ENCODE results near the gene CHD1. TPM values are rescaled to one million over a fixed set of nuclear protein-coding genes. Genes with fewer than 3 reads are reported as not detected.

The CHD1 gene
- total and polyA plus RNA-seq, 2 of the 4 experiments (the other 2 are of a cell fraction), result 12.3 to 33.7 TPM

DNA sequence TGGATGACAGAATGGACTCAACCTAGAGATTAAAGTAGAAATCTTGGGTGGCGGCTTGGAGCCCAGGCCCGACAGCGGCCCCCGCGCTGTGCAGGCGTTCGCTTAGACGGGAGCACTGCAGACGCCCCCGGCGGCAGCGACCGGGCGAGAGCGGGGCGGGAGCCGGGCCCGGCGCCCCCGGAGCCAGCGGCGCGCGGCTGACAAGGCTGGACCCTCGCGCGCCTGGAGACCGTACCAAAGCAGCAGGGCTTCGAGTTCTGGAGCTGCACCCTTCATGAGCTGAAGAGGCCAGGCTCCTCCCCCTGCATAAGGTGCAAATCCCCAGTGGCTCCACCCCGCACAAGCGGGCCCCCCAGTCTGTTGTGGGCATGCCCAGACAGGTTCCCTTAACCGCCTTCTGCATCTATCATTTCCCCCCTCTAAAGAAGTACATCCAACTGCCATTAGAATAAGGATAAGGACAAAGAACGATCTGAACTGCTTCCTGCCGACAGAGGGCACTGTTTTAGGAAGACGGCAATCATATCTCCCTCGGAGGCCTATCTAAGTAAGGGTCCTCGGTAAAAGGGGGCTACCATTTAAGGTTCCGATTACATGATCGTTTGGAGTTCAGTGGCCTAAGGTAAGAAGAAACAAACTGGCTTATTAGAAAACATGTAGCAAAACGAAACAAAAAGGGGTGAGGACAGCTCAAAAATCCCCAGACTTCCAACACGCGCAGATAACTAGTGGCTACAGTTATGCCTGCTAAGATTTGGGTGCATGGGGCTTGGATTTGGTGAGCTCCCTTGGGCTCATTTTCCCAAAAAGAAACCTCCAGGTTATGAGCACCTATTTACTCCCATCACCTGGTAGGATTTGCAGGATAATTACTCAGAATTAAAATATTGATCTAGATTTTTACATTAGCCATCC, 89.1 kb downstream of the CHD1 start:
- dilution Hi-C loops (cut with HindIII; ENCODE audit: low sequenced_read_pairs, unreplicated experiment), result no loop called here
- peak overlapping the region; percentile 10; the same call in 1 of the 2 replicates for H3K4me2 ChIP-seq (ENCODE audit: low read depth, low read length)
- no peaks in the 10 kb centered on the region for H3K79me1 ChIP-seq (ENCODE audit: low read depth in 1 of 2, low read length in 2 of 2)
- peak overlapping the region in 1 of 2 experiments; percentile 11; a peak in 3 of 4 replicates for H4K8ac ChIP-seq (ENCODE audit: low read depth in 2 of 2, low read length in 2 of 2)
- no peaks in the 10 kb centered on the region for H3K27me3 ChIP-seq (ENCODE audit: control insufficient read depth, insufficient read depth, low read length)
- peak overlapping the region; percentile 67 for H2AFZ ChIP-seq (replicated peaks; ENCODE audit: low read length, poor library complexity)
- H3K36me3 ChIP-seq (ENCODE audit: control insufficient read depth, insufficient read depth, low read length), result no peaks in the 10 kb centered on the region
- H2BK20ac ChIP-seq (ENCODE audit: low read depth, low read length), result peak overlapping the region; percentile 26; the same call in 1 of the 2 replicates
- no peak for DNase-seq
- no peak overlapping the region for H3K4ac ChIP-seq (ENCODE audit: low read depth, low read length)
- H2AK5ac ChIP-seq (ENCODE audit: low read depth, low read length), result no peak overlapping the region
- TF ChIP-seq, protein P1, sequence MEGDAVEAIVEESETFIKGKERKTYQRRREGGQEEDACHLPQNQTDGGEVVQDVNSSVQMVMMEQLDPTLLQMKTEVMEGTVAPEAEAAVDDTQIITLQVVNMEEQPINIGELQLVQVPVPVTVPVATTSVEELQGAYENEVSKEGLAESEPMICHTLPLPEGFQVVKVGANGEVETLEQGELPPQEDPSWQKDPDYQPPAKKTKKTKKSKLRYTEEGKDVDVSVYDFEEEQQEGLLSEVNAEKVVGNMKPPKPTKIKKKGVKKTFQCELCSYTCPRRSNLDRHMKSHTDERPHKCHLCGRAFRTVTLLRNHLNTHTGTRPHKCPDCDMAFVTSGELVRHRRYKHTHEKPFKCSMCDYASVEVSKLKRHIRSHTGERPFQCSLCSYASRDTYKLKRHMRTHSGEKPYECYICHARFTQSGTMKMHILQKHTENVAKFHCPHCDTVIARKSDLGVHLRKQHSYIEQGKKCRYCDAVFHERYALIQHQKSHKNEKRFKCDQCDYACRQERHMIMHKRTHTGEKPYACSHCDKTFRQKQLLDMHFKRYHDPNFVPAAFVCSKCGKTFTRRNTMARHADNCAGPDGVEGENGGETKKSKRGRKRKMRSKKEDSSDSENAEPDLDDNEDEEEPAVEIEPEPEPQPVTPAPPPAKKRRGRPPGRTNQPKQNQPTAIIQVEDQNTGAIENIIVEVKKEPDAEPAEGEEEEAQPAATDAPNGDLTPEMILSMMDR (conservative IDR thresholded peaks at IDR 0.05; ENCODE audit: low read depth, low read length), result peak; percentile 16; the same call in 1 of the 2 replicates
- no peak for TF ChIP-seq POLR2A (IDR thresholded peaks at IDR 0.05; ENCODE audit: low read depth, low read length)
- H3K27ac ChIP-seq (ENCODE audit: insufficient read depth, low read length), result no peak overlapping the region
- H3K56ac ChIP-seq (ENCODE audit: extremely low read depth, insufficient read depth, low read length), result no peak overlapping the region
- POLR2A ChIA-PET (ENCODE audit: unreplicated experiment), result no interaction called here
- H3K14ac ChIP-seq (replicated peaks; ENCODE audit: low read depth, low read length), result no peak overlapping the region
- peak overlapping the region; percentile 5; the same call in 1 of the 2 replicates for H3K4me3 ChIP-seq (ENCODE audit: insufficient read depth, low read depth, low read length)
- no peak overlapping the region for H4K91ac ChIP-seq (ENCODE audit: insufficient read depth, low read depth, low read length)
- peaks cover 2% of the 10 kb centered on the region; the same call in 1 of the 2 replicates for H3K4me1 ChIP-seq (ENCODE audit: control insufficient read depth, insufficient read depth, low read length)
- H3K9ac ChIP-seq (ENCODE audit: low read depth, low read length), result no peak overlapping the region
- H2BK120ac ChIP-seq (ENCODE audit: low read depth, low read length), result 0 out of 2 replicates have a peak overlapping the region, but pooled peaks have one; percentile 40
- H4K20me1 ChIP-seq (ENCODE audit: insufficient read depth, low read length), result no peaks in the 10 kb centered on the region
- CTCF ChIA-PET, result no interaction called here
- no peak overlapping the region for H3K23ac ChIP-seq (ENCODE audit: low read depth, low read length)
- H3K9me1 ChIP-seq (ENCODE audit: insufficient read depth, low read length), result no peaks in the 10 kb centered on the region
- no peak overlapping the region for H2BK15ac ChIP-seq (ENCODE audit: low read depth, low read length)
- peaks cover 3% of the 10 kb centered on the region for H3K9me3 ChIP-seq (ENCODE audit: control insufficient read depth, insufficient read depth, low read length)
- WGBS, 2 experiments (ENCODE audit: extremely low coverage in 2 of 2, insufficient read length in 1 of 2), result 53% methylated on average over 24 of the region's 42 CpGs; no CpG with 5 or more reads in 1 of the 2 experiments
- in situ Hi-C loops (cut with MboI; ENCODE audit: low sequenced_read_pairs), result no loop called here
- no peak for ATAC-seq (ENCODE audit: low read depth)
- H2AK9ac ChIP-seq (replicated peaks; ENCODE audit: low read depth, low read length, poor library complexity), result no peak overlapping the region
- H3K18ac ChIP-seq (ENCODE audit: low read depth, low read length), result peak overlapping the region; percentile 12; the same call in 1 of the 2 replicates
- no TSS peak for BruUV-seq (replicated peaks)
- H4K5ac ChIP-seq (ENCODE audit: low read depth, low read length), result peak overlapping the region; percentile 77; the same call in 1 of the 2 replicates
- no peak overlapping the region for H2BK5ac ChIP-seq (ENCODE audit: low read depth, low read length, poor library complexity, severe bottlenecking)
- intact Hi-C loops (cut with micrococcal nuclease), result no loop called here

All from IMR-90 (cell line).